Mesenteric fat pad (tissue), 1 donor: ENCODE data around the gene BRI3. TPM values are rescaled to one million over a fixed set of nuclear protein-coding genes. Genes with fewer than 3 reads are reported as not detected.
"Not testable (repeated sequence)": the region's sequence is repeated elsewhere in the genome, so short reads cannot be mapped to it uniquely, and the experiment has no call there.

Experiments used
- DNase-seq: peaks from one replicate; pipeline ENCODE4 v3.0.0-alpha.2; 2020; ENCODE audit warnings: low spot score
- total RNA-seq: library from RNA; stranded (reverse); fragmentation: NEBNext Ultra II Directional; extraction: Animal tissue kit (Norgen Biotek cat#: 25700); gene quantifications from one replicate; pipeline ENCODE4 v1.2.1, GENCODE V29; 2021
- donor health status: DM: yes; HTN: yes; CAD: no.

BRI3 gene
- total RNA-seq, 1 donor from 2014 or later, result 355 TPM

- no peak for DNase-seq
These were observed 28.1 kb downstream of the BRI3 start for GRCh38 chr7:98309566-98309965.

- no peak for DNase-seq
These were observed 30.7 kb downstream of the BRI3 start for GRCh38 chr7:98312201-98312600.

- no peak for DNase-seq
These were observed 33.0 kb downstream of the BRI3 start for GRCh38 chr7:98314469-98314868.

GRCh38 chr7:98315318-98315993, 34.0 kb downstream of the BRI3 start:
- no peak for DNase-seq

GRCh38 chr7:98315994-98316527, 34.6 kb downstream of the BRI3 start:
- not testable (repeated sequence) for DNase-seq

GRCh38 chr7:98317366-98318040, 36.0 kb downstream of the BRI3 start:
- DNase-seq, result no peak

- no peak for DNase-seq
These were observed 37.7 kb downstream of the BRI3 start for GRCh38 chr7:98319176-98319575.

- DNase-seq, result no peak
These were observed 39.8 kb downstream of the BRI3 start for GRCh38 chr7:98321301-98321700.

- no peak for DNase-seq
These were observed 41.1 kb downstream of the BRI3 start for GRCh38 chr7:98322331-98323270.

- DNase-seq, result no peak
These were observed 42.3 kb downstream of the BRI3 start for GRCh38 chr7:98323597-98324322.

- DNase-seq, result no peak
These were observed 43.3 kb downstream of the BRI3 start for GRCh38 chr7:98324782-98325181.

GRCh38 chr7:98329100-98329790, 47.8 kb downstream of the BRI3 start:
- no peak for DNase-seq

GRCh38 chr7:98329791-98330373, 48.4 kb downstream of the BRI3 start:
- DNase-seq, result no peak

- no peak for DNase-seq
These were observed 49.5 kb downstream of the BRI3 start for GRCh38 chr7:98330926-98331529.

- no peak for DNase-seq
These were observed 52.6 kb downstream of the BRI3 start for GRCh38 chr7:98334081-98334480.

- DNase-seq, result no peak
These were observed 54.0 kb downstream of the BRI3 start for GRCh38 chr7:98335411-98335977.

GRCh38 chr7:98338441-98338840, 57.0 kb downstream of the BRI3 start:
- no peak for DNase-seq

GRCh38 chr7:98339043-98339442, 57.6 kb downstream of the BRI3 start:
- DNase-seq, result no peak

GRCh38 chr7:98341106-98341505, 59.6 kb downstream of the BRI3 start:
- no peak for DNase-seq
